Endothelial cell of umbilical vein (primary cell): ENCODE data around the gene ARPC2. TPM values are rescaled to one million over a fixed set of nuclear protein-coding genes. Genes with fewer than 3 reads are reported as not detected.

ENCODE experiments used
- BruUV-seq: library from RNA; stranded (reverse); fragments of 400-500 nt; replicated peaks from 2 replicates; lab custom pipeline; 2021; lab: Mats Ljungman, UMichigan
- CTCF ChIA-PET: fragments of 300-600, 350-600 bp; sonication (Branson Sonifier 250); formaldehyde crosslinking; loops from one replicate; lab custom pipeline; 2021; ENCODE audit warnings: antibody characterized with exemption, inconsistent platforms; lab: Charles Lee
- POLR2A ChIA-PET: fragments of 300-600, 350-600 bp; sonication (Branson Sonifier 250); formaldehyde crosslinking; loops from one replicate; lab custom pipeline; 2021; ENCODE audit warnings: antibody characterized with exemption, inconsistent platforms; lab: Charles Lee
- DNase-seq: peaks from one replicate; pipeline ENCODE4 v3.0.0-alpha.2; 2011; ENCODE audit warnings: low read depth, low spot score
- FAIRE-seq: peaks from 2 replicates; lab custom pipeline; 2011; peaks lifted over from hg19 to GRCh38; lab: Jason Lieb, UNC
- H2AFZ ChIP-seq: 2 replicates; pipeline ENCODE4 v1.6.0; 2012; ENCODE audit warnings: low read depth, low read length, control low read depth, inconsistent platforms
- H3K27ac ChIP-seq: 2 replicates; pipeline ENCODE4 v1.5.1; 2011; ENCODE audit warnings: low read depth, mild to moderate bottlenecking, control low read depth, low read length, moderate library complexity; ENCODE audit not compliant: insufficient read depth
- H3K27me3 ChIP-seq, 2 experiments: 2 replicates each; pipeline versions ENCODE4 v1.6.0 to v1.6.1; 2011; ENCODE audit warnings: low read length in 2 of 2, mixed read lengths in 1 of 2; ENCODE audit not compliant: control insufficient read depth in 2 of 2, insufficient read depth in 2 of 2
- H3K36me3 ChIP-seq, 2 experiments: 2 replicates in 1 of 2; 3 replicates in 1 of 2; pipeline ENCODE4 v1.5.1; 2011; ENCODE audit warnings: low read length in 2 of 2, mild to moderate bottlenecking in 1 of 2, moderate library complexity in 1 of 2; ENCODE audit not compliant: control insufficient read depth in 2 of 2, insufficient read depth in 2 of 2; ENCODE audit errors: extremely low read depth in 1 of 2
- H3K4me1 ChIP-seq: 3 replicates; pipeline ENCODE4 v1.5.1; 2011; ENCODE audit warnings: mild to moderate bottlenecking, low read length; ENCODE audit not compliant: control insufficient read depth, insufficient read depth; ENCODE audit errors: extremely low read depth
- H3K4me2 ChIP-seq: 2 replicates; pipeline ENCODE4 v1.6.1; 2011; ENCODE audit warnings: low read length, control low read depth, mixed read lengths; ENCODE audit not compliant: insufficient read depth
- H3K4me3 ChIP-seq, 3 experiments: fragments of 200-600 bp in 1 of 3; sonication (generic), shearing (Covaris generic) in 1 of 3; replicated peaks in 1 of 3; 2 replicates each; pipeline ENCODE4 v1.5.1; 2011 to 2016; ENCODE audit warnings: control low read depth in 3 of 3, low read length in 3 of 3, mild to moderate bottlenecking in 2 of 3, inconsistent platforms in 1 of 3, low read depth in 1 of 3, moderate library complexity in 1 of 3; ENCODE audit not compliant: insufficient read depth in 1 of 3
- H3K79me2 ChIP-seq: 2 replicates; pipeline ENCODE4 v1.6.0; 2012; ENCODE audit warnings: low read length, inconsistent platforms; ENCODE audit not compliant: control insufficient read depth, insufficient read depth
- H3K9ac ChIP-seq: replicated peaks from 2 replicates; pipeline ENCODE3; 2011; ENCODE audit warnings: low read length, control low read depth; ENCODE audit not compliant: insufficient read depth; ENCODE audit errors: extremely low read depth
- H3K9me1 ChIP-seq: replicated peaks from 3 replicates; pipeline ENCODE4 v1.6.0; 2011; ENCODE audit warnings: mild to moderate bottlenecking, low read length; ENCODE audit not compliant: control insufficient read depth, insufficient read depth; ENCODE audit errors: extremely low read depth
- H3K9me3 ChIP-seq: replicated peaks from 2 replicates; pipeline ENCODE4 v1.5.1; 2012; ENCODE audit warnings: low read length, inconsistent platforms; ENCODE audit not compliant: control insufficient read depth, insufficient read depth
- H4K20me1 ChIP-seq: replicated peaks from 2 replicates; pipeline ENCODE3; 2011; ENCODE audit warnings: mild to moderate bottlenecking, low read length; ENCODE audit not compliant: control insufficient read depth, insufficient read depth; ENCODE audit errors: extremely low read depth
- EZH2 ChIP-seq: IDR thresholded peaks from 2 replicates; pipeline ENCODE4 v1.6.1; 2012; ENCODE audit warnings: borderline replicate concordance, low read depth, mild to moderate bottlenecking, moderate library complexity, low read length, inconsistent platforms; ENCODE audit not compliant: severe bottlenecking
- FOS ChIP-seq: IDR thresholded peaks from 2 replicates; pipeline ENCODE4 v1.6.1; 2011; ENCODE audit warnings: mild to moderate bottlenecking, low read length, moderate library complexity, borderline replicate concordance; ENCODE audit not compliant: insufficient read depth
- GATA2 ChIP-seq: IDR thresholded peaks from 2 replicates; pipeline ENCODE4 v1.7.0; 2011; ENCODE audit warnings: low read depth, mild to moderate bottlenecking, moderate library complexity, mixed read lengths, low read length; ENCODE audit not compliant: insufficient read length, insufficient read depth
- JUN ChIP-seq: IDR thresholded peaks from 2 replicates; pipeline ENCODE4 v1.6.1; 2011; ENCODE audit warnings: borderline replicate concordance, low read depth; ENCODE audit not compliant: insufficient read length, insufficient read depth
- MYC ChIP-seq: IDR thresholded peaks from one replicate; pipeline ENCODE4 v1.6.1; 2011; ENCODE audit warnings: mild to moderate bottlenecking, low read depth, low read length
- POLR2A ChIP-seq: IDR thresholded peaks from 2 replicates; pipeline ENCODE4 v1.6.1; 2012; ENCODE audit warnings: low read depth, mild to moderate bottlenecking, control low read depth, low read length
- POLR2AphosphoS5 ChIP-seq: IDR thresholded peaks from 2 replicates; pipeline ENCODE4 v1.6.1; 2012; ENCODE audit warnings: low read depth, mild to moderate bottlenecking, control low read depth, low read length, moderate library complexity; ENCODE audit not compliant: insufficient read depth
- dilution Hi-C: fragments of 300-500 bp; cut with MboI; formaldehyde crosslinking; loops from one replicate; pipeline ENCODE4 v1.15.0; 2019; ENCODE audit warnings: low sequenced_read_pairs; ENCODE audit not compliant: extremely low pct_ligation_motif_present
- intact Hi-C: fragments of 100-400 bp; cut with micrococcal nuclease; formaldehyde crosslinking; loops from one replicate; pipeline ENCODE4 v1.10.0; 2022
- polyA plus RNA-seq, 4 experiments: library from polyadenylated mRNA; depleted of rRNA in 3 of 4; stranded (reverse) in 3 of 4; unstranded in 1 of 4; fragments of >200 nt; gene quantifications; 2 replicates each; pipeline versions ENCODE4 v1.2.1 to v1.2.3, GENCODE V29; 2011 to 2012; ENCODE audit warnings: missing spikeins in 1 of 4
- total RNA-seq: library from RNA; stranded (reverse); gene quantifications from 2 replicates; pipeline ENCODE4 v1.2.3, GENCODE V29; 2021
- TF ChIP-seq, protein P1 (sequence below), 2 donors: IDR thresholded peaks; 1 replicate in 1 of 2; 2 replicates in 1 of 2; pipeline ENCODE4 v1.5.1; 2011; ENCODE audit warnings: low read length in 2 of 2, mild to moderate bottlenecking in 2 of 2, moderate library complexity in 2 of 2, control low read depth in 1 of 2, inconsistent platforms in 1 of 2, low read depth in 1 of 2; ENCODE audit not compliant: insufficient read depth in 1 of 2; ENCODE audit errors: extremely low read depth in 1 of 2
- TF ChIP-seq, protein P2 (sequence below): IDR thresholded peaks from 2 replicates; pipeline ENCODE4 v1.6.1; 2011; ENCODE audit not compliant: insufficient read depth, insufficient read length

The ARPC2 gene
- total and polyA plus RNA-seq, 2 donors (not counting 3 experiments of a cell fraction or from before 2014, with no cell fraction given), result 417 to 455 TPM

DNA sequence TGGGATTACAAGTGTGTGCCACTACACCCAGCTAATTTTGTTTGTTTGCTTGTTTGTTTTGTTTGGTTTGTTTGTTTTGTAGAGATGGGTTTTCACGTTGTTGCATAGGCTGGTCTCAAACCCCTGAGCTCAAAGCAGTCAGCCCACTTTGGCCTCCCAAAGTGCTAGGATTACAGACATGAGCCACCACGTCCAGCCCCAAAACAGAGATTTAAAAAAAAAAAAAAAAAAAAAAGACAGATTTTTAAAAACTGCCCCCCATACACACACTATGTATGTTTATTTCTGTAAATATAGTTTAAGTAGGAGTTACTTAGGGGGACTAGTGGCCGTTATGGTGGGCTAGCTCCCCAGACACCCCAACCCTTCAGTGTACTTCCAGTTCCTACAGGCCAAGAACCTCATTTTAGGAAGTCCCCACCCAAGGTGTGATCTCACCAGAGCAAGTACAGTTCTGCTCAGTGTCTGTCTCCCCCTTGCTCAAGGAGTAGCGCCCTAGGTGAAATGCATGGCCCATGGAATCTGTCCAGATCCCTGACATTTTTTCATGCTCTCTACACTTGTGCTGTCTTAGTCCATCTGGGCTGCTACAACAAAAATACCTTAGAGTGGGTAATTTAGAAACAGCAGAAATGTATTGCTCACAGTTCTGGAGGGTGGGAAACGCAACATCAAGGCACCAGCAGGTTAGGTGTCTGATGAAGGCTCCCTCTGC lies 76.9 kb downstream of the ARPC2 start:
- Histone ChIP-seq H3K9me3 (no peaks in the 10 kb centered on the region), H3K36me3 (no peaks in the 10 kb centered on the region), H4K20me1 (no peaks in the 10 kb centered on the region), H3K9me1 (no peaks in the 10 kb centered on the region), H3K4me1 (peaks cover 57% of the 10 kb centered on the region), H3K27me3 (no peaks in the 10 kb centered on the region), H3K27ac (peak overlapping the region; percentile 94), H2AFZ (no peak overlapping the region), H3K4me3 (no peak overlapping the region), H3K4me2 (no peak overlapping the region), H3K79me2 (peaks cover 33% of the 10 kb centered on the region), H3K9ac (no peak overlapping the region)
- no peak for FAIRE-seq
- DNase-seq, result no peak
- ChIA-PET POLR2A (no interaction called here), CTCF (interaction anchor here (1.1 to 12.1 kb wide), 7 partner anchors 10 to 102 kb away, joined by 3 to 178 read pairs (median 4); partner anchors contain the start of genes AAMP, CATIP and PNKD)
- no TSS peak for BruUV-seq
- intact Hi-C loops, result loop anchor here (2.0 kb wide), 1 partner anchor 63 kb away; the partner anchor contains the start of gene CATIP
- dilution Hi-C loops, result no loop called here
- TF ChIP-seq MYC (no peak), POLR2A (no peak), EZH2 (no peak), GATA2 (no peak), POLR2AphosphoS5 (no peak), FOS (no peak), JUN (no peak)
- TF ChIP-seq, protein P1, sequence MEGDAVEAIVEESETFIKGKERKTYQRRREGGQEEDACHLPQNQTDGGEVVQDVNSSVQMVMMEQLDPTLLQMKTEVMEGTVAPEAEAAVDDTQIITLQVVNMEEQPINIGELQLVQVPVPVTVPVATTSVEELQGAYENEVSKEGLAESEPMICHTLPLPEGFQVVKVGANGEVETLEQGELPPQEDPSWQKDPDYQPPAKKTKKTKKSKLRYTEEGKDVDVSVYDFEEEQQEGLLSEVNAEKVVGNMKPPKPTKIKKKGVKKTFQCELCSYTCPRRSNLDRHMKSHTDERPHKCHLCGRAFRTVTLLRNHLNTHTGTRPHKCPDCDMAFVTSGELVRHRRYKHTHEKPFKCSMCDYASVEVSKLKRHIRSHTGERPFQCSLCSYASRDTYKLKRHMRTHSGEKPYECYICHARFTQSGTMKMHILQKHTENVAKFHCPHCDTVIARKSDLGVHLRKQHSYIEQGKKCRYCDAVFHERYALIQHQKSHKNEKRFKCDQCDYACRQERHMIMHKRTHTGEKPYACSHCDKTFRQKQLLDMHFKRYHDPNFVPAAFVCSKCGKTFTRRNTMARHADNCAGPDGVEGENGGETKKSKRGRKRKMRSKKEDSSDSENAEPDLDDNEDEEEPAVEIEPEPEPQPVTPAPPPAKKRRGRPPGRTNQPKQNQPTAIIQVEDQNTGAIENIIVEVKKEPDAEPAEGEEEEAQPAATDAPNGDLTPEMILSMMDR (IDR thresholded peaks at IDR 0.05; ENCODE audit: extremely low read depth in 1 of 2, insufficient read depth in 1 of 2, low read depth in 1 of 2, low read length in 2 of 2), result no peak
- TF ChIP-seq, protein P2, sequence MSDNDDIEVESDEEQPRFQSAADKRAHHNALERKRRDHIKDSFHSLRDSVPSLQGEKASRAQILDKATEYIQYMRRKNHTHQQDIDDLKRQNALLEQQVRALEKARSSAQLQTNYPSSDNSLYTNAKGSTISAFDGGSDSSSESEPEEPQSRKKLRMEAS, result no peak
